Uterus (tissue), 2 donors: Measurements from ENCODE around the gene DNASE2B.

Source experiments
- CTCF ChIP-seq, 4 experiments: fragments of 200-600 bp in 2 of 4; fragments of 450-650 bp in 2 of 4; sonication (generic) in 2 of 4; IDR thresholded peaks; one replicate each; pipeline ENCODE4 v1.5.1; 2016 to 2019; ENCODE audit warnings: antibody characterized with exemption in 4 of 4, mild to moderate bottlenecking in 2 of 4, moderate library complexity in 1 of 4
- POLR2A ChIP-seq, 2 donors: fragments of 450-650 bp; IDR thresholded peaks; one replicate each; pipeline ENCODE4 v1.6.1; 2016; ENCODE audit warnings: antibody characterized with exemption in 2 of 2, mild to moderate bottlenecking in 1 of 2, moderate library complexity in 1 of 2

- no peak for TF ChIP-seq CTCF (IDR thresholded peaks at IDR 0.05)
- TF ChIP-seq POLR2A (IDR thresholded peaks at IDR 0.05) = no peak
These were observed 17.1 kb downstream of the DNASE2B start for GRCh38 chr1:84415396-84415795.
